ENCODE results near the gene CYTH1.

The CYTH1 gene

GRCh38 chr17:78803186-78803845 is 21.2 kb upstream of the CYTH1 start:
- DNase-seq = no peak

- no peak for DNase-seq
Measured at GRCh38 chr17:78802459-78802858, 20.4 kb upstream of the CYTH1 start.

- DNase-seq = no peak
Measured at GRCh38 chr17:78802008-78802407, 19.9 kb upstream of the CYTH1 start.

- DNase-seq = no peak
Measured at GRCh38 chr17:78800132-78800931, 18.3 kb upstream of the CYTH1 start.

- no peak for DNase-seq
Measured at GRCh38 chr17:78798695-78799559, 16.9 kb upstream of the CYTH1 start.

GRCh38 chr17:78797691-78798585 is 15.9 kb upstream of the CYTH1 start:
- no peak for DNase-seq

- DNase-seq = no peak
Measured at GRCh38 chr17:78797213-78797612, 15.1 kb upstream of the CYTH1 start.

- DNase-seq = no peak
Measured at GRCh38 chr17:78796517-78796900, 14.4 kb upstream of the CYTH1 start.

- no peak for DNase-seq
Measured at GRCh38 chr17:78795861-78796516, 13.9 kb upstream of the CYTH1 start.

GRCh38 chr17:78794864-78795640 is 13.0 kb upstream of the CYTH1 start:
- DNase-seq = no peak

GRCh38 chr17:78794399-78794798 is 12.3 kb upstream of the CYTH1 start:
- DNase-seq = no peak

GRCh38 chr17:78793968-78794367 is 11.9 kb upstream of the CYTH1 start:
- DNase-seq = no peak

GRCh38 chr17:78793415-78793814 is 11.3 kb upstream of the CYTH1 start:
- no peak for DNase-seq

- DNase-seq = no peak
Measured at GRCh38 chr17:78791840-78792709, 10.0 kb upstream of the CYTH1 start.

GRCh38 chr17:78790552-78790951 is 8.5 kb upstream of the CYTH1 start:
- no peak for DNase-seq

GRCh38 chr17:78789663-78790181 is 7.6 kb upstream of the CYTH1 start:
- DNase-seq = peak; percentile 62

GRCh38 chr17:78789149-78789662 is 7.1 kb upstream of the CYTH1 start:
- peak; percentile 34 for DNase-seq

- DNase-seq = no peak
Measured at GRCh38 chr17:78788451-78788850, 6.4 kb upstream of the CYTH1 start.

GRCh38 chr17:78787444-78787843 is 5.4 kb upstream of the CYTH1 start:
- no peak for DNase-seq

GRCh38 chr17:78785663-78786057 is 3.6 kb upstream of the CYTH1 start:
- no peak for DNase-seq
